Stimulated activated CD4-positive, alpha-beta T cell treated with anti-CD3 and anti-CD28 coated beads, Interleukin-15, amount 100 ng/mL, for 48 hours (primary cell): ENCODE measurements around the gene TP63.
"Not testable (repeated sequence)": the region's sequence is repeated elsewhere in the genome, so short reads cannot be mapped to it uniquely, and the experiment has no call there.

Experiments
- DNase-seq, 2 donors: peaks; one replicate each; pipeline ENCODE4 v3.0.0-alpha.2; 2020; ENCODE audit warnings: low read depth in 2 of 2

TP63 gene

GRCh38 chr3:189721873-189722665 lies 90.9 kb downstream of the TP63 start:
- no peak for DNase-seq

GRCh38 chr3:189724356-189724755 lies 93.2 kb downstream of the TP63 start:
- no peak for DNase-seq

- DNase-seq = no peak
Measured at GRCh38 chr3:189726277-189726676, 95.1 kb downstream of the TP63 start.

GRCh38 chr3:189727158-189727557 lies 96.0 kb downstream of the TP63 start:
- no peak for DNase-seq

- DNase-seq = no peak
Measured at GRCh38 chr3:189727898-189728297, 96.7 kb downstream of the TP63 start.

GRCh38 chr3:189728915-189729314 lies 97.7 kb downstream of the TP63 start:
- no peak for DNase-seq

- no peak for DNase-seq
Measured at GRCh38 chr3:189734061-189734460, 102.9 kb downstream of the TP63 start.

- DNase-seq = no peak
Measured at GRCh38 chr3:189735913-189736312, 104.7 kb downstream of the TP63 start.

GRCh38 chr3:189737071-189737470 lies 105.9 kb downstream of the TP63 start:
- DNase-seq = no peak

GRCh38 chr3:189737619-189738018 lies 106.4 kb downstream of the TP63 start:
- no peak for DNase-seq

GRCh38 chr3:189739378-189739777 lies 108.2 kb downstream of the TP63 start:
- DNase-seq = no peak

- no peak for DNase-seq
Measured at GRCh38 chr3:189740156-189740555, 109.0 kb downstream of the TP63 start.

GRCh38 chr3:189744235-189744634 lies 113.0 kb downstream of the TP63 start:
- no peak for DNase-seq

- DNase-seq = no peak
Measured at GRCh38 chr3:189745622-189746021, 114.4 kb downstream of the TP63 start.

- DNase-seq = no peak
Measured at GRCh38 chr3:189748046-189748445, 116.9 kb downstream of the TP63 start.

- not testable (repeated sequence) for DNase-seq
Measured at GRCh38 chr3:189750972-189751371, 119.8 kb downstream of the TP63 start.

- no peak for DNase-seq
Measured at GRCh38 chr3:189754356-189754755, 123.2 kb downstream of the TP63 start.

- DNase-seq = no peak
Measured at GRCh38 chr3:189756582-189757078, 125.4 kb downstream of the TP63 start.

- DNase-seq = no peak
Measured at GRCh38 chr3:189758186-189758585, 127.0 kb downstream of the TP63 start.

- no peak for DNase-seq
Measured at GRCh38 chr3:189766416-189766815, 135.2 kb downstream of the TP63 start.

- no peak for DNase-seq
Measured at GRCh38 chr3:189771842-189772450, 140.8 kb downstream of the TP63 start.

GRCh38 chr3:189772584-189772983 lies 141.4 kb downstream of the TP63 start:
- DNase-seq = no peak

- no peak for DNase-seq
Measured at GRCh38 chr3:189773056-189773455, 141.9 kb downstream of the TP63 start.
